ENCODE results near the gene BMP8A.

Gene BMP8A

DNA sequence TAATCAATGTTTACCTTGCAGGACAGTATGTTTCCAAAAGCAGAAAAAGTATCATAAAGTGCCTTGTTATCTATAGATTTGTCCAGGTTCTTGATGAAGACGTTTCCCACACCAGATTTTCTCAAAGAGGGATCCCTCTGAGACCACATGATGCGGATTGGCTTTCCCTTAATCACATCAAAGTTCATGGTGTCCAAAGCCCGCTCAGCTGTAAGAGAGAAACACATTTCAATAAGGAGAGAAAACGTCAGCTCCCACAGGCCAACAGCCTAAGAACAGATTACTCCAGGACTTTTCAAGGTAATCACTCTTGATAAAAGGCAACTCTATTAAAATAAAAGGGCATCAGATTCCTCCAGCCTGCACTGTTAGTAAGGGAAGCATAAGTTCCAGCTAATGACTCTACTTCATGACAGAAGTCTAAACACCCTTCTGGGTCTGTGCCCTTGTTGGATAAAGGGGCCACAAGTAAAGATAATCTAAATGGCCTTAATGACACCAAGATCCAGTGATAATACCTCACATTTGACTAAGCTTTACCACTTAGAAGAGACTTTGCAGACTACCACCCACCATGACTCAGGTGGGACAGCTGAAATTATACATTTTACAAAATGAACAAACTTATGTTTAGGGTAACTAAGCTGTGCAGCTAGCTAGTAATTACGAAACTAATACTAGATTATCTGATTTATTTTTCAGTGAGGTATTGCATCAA lies 81.1 kb downstream of the BMP8A start:
- no peak for DNase-seq (ENCODE audit: low read depth)
- TF ChIP-seq, protein P1, sequence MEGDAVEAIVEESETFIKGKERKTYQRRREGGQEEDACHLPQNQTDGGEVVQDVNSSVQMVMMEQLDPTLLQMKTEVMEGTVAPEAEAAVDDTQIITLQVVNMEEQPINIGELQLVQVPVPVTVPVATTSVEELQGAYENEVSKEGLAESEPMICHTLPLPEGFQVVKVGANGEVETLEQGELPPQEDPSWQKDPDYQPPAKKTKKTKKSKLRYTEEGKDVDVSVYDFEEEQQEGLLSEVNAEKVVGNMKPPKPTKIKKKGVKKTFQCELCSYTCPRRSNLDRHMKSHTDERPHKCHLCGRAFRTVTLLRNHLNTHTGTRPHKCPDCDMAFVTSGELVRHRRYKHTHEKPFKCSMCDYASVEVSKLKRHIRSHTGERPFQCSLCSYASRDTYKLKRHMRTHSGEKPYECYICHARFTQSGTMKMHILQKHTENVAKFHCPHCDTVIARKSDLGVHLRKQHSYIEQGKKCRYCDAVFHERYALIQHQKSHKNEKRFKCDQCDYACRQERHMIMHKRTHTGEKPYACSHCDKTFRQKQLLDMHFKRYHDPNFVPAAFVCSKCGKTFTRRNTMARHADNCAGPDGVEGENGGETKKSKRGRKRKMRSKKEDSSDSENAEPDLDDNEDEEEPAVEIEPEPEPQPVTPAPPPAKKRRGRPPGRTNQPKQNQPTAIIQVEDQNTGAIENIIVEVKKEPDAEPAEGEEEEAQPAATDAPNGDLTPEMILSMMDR (conservative IDR thresholded peaks at IDR 0.05; ENCODE audit: low read depth, low read length): no peak
- peak overlapping the region; percentile 85 for H3K4me3 ChIP-seq (ENCODE audit: low read depth, low read length)

DNA sequence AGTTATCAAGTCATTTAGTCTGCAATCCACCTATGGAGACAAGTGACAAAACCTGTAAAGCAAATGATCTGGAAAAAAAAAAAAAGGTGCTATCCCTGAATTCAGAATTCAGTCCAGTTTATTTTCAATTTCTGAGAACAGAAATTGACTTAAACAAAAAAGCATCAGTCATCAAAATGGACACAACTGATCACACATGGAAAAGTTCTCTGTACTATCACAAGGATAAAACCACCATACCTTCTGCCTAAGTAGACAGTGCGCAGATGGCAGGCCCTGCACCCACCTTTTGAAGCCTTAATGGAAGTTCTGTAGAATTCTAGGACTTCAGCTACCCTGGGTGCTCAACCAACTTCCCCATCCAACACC lies 81.6 kb downstream of the BMP8A start:
- DNase-seq (ENCODE audit: low read depth): no peak
- TF ChIP-seq, protein P1 (conservative IDR thresholded peaks at IDR 0.05; ENCODE audit: low read depth, low read length): no peak
- peak overlapping the region; percentile 85 for H3K4me3 ChIP-seq (ENCODE audit: low read depth, low read length)

DNA sequence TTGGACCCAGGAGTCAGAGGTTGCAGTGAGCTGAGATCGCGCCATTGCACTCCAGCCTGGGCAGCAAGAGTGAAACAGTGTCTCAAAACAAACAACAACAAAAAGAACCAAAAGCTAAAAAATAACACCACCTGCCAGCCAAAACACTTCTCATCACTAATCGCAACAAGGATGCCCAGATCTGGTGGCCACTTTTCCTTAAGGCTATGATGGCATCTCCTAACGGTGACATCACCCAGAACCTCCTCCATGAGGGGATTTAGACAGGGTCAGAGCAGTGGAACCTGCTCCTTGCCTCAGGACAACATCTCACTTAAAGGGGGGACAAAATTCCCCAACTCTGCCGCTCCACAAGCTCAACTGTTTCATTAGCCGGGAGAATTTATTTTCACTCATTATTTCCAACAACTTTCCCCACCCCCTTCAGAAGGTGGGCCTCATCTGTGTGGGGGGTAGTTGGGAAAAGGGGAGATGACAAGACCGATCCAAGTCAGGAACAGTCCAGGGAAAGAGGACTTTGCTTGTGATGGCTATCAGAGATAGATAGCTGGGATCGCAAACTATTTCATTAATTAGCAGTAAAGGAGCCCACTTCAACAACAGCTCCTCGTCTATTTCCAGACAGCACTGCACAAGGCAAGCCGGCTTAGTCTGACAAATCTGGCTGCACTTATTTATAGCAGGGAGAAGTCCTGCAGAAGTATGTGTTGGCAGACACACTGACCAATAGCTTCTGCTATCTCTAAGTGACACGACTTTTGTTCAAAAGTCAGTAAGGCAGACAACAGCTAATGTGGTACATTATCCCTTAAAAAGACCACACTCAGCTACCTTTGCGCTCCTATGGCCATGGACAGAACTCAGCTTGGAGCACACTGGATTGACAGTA lies 82.5 kb downstream of the BMP8A start:
- H3K4me3 ChIP-seq (ENCODE audit: low read depth, low read length): peak overlapping the region; percentile 85
- DNase-seq (ENCODE audit: low read depth): peak; percentile 71
- TF ChIP-seq, protein P1 (conservative IDR thresholded peaks at IDR 0.05; ENCODE audit: low read depth, low read length): no peak

DNA sequence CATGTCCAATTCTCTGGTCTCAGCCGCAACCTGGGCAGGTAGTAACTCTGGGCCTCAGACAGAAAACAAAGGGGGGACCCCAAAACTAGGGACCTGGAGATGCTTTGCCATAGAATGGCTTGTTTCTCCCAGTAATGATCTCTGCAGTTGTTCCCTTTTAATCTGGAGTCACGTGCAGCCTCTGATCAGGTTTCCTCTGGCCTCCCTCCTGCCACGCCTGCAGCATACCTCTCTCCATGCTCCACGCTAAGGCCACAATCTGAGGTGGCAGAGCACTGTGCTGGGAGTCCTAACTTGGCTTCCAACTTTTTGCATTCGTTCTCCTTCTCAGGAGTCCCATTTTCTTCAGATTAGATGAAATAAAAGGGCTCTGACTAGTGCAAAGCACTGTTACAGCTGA lies 83.2 kb downstream of the BMP8A start:
- peak overlapping the region; percentile 85 for H3K4me3 ChIP-seq (ENCODE audit: low read depth, low read length)
- peak; percentile 50 for DNase-seq (ENCODE audit: low read depth)
- TF ChIP-seq, protein P1 (conservative IDR thresholded peaks at IDR 0.05; ENCODE audit: low read depth, low read length): no peak
